GM12874 (cell line): ENCODE measurements around the gene PAX3.

Experiments
- TF ChIP-seq, protein P1 (sequence below): IDR thresholded peaks from 2 replicates; pipeline ENCODE4 v1.5.1; 2011; ENCODE audit warnings: low read depth, mild to moderate bottlenecking, control low read depth, low read length, moderate library complexity; ENCODE audit not compliant: insufficient read depth

Gene PAX3

GRCh38 chr2:222298311-222299150 lies at the start of gene PAX3:
Gene PAX3 (minus strand): TSS chr2:222298998. CDS start chr2:222298615, 383 bp downstream.
- TF ChIP-seq, protein P1, sequence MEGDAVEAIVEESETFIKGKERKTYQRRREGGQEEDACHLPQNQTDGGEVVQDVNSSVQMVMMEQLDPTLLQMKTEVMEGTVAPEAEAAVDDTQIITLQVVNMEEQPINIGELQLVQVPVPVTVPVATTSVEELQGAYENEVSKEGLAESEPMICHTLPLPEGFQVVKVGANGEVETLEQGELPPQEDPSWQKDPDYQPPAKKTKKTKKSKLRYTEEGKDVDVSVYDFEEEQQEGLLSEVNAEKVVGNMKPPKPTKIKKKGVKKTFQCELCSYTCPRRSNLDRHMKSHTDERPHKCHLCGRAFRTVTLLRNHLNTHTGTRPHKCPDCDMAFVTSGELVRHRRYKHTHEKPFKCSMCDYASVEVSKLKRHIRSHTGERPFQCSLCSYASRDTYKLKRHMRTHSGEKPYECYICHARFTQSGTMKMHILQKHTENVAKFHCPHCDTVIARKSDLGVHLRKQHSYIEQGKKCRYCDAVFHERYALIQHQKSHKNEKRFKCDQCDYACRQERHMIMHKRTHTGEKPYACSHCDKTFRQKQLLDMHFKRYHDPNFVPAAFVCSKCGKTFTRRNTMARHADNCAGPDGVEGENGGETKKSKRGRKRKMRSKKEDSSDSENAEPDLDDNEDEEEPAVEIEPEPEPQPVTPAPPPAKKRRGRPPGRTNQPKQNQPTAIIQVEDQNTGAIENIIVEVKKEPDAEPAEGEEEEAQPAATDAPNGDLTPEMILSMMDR = no peak

DNA sequence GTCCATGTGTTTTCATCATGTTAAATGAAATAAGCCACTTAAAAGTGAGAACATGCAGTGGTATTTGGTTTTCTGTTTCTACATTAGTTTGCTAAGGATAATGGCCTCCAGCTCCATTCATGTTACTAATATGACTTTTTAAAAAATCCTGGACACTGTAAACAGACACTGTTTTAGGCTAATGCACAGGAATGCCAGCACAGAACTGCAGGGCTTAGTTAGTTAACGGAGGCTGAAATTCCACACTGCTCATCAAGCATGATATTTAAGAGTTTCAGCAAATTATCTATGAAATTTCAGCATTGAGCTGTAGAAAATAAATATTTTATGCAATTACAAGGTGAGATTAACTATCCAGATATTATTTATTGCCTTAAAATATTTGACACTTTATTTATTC lies 42.5 kb upstream of the PAX3 start:
- TF ChIP-seq, protein P1 = no peak

DNA sequence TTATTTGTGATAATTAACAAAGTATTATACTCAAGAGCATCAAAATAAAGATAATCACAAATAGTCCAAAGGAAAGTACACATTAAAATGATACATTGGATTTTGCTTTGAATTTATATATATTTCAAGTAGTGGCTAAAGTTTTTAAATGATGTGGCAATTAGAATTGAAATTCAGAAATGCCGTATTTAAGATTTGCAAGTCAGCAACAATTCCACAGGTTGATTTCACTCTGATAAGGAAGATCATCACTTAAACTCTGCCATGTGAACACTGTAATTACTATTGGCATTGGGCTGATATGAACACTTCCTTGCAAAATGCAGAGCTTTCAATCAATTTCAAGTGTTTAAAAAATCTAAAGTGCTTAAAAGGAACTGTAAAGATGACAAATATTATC lies 39.6 kb upstream of the PAX3 start:
- TF ChIP-seq, protein P1 = no peak

DNA sequence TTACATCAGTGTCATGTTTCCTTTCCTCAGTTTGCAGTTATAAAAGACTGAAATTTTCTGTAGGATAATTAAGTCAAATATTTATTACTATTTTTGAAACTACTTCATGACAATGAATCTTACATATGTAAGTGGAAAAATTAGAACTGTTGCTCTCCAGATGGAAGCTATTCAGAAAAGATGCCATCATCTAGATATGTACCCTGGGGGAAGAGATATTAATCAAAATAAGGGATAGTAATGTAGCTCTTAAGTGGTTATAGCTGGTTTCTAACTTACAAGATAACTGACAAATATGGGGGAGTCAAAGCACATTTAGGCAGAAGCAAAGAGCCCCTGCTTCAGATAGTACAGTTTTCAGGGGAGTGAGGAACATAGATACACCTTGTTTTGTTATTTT lies 38.1 kb upstream of the PAX3 start:
- TF ChIP-seq, protein P1 = no peak

DNA sequence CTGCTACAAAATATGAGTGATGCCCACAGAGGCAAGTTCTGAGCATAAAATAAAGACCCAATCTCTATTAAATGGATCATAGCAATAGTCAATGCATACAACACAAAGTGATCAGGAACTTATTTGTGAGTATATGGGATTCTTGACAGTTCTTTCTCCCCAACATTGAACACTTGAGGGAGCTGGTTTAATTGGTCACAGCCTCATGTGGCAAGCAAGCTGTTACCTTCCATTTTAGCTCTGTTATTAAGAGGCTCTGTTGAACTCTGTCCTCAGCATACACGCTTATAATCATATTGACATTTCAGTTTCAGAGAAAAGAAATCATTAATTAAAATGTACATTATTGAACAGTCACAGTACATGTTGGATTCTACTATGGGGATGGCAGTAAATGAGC lies 37.6 kb upstream of the PAX3 start:
- TF ChIP-seq, protein P1 = no peak

GRCh38 chr2:222334914-222335313 lies 36.1 kb upstream of the PAX3 start:
- TF ChIP-seq, protein P1 = no peak

DNA sequence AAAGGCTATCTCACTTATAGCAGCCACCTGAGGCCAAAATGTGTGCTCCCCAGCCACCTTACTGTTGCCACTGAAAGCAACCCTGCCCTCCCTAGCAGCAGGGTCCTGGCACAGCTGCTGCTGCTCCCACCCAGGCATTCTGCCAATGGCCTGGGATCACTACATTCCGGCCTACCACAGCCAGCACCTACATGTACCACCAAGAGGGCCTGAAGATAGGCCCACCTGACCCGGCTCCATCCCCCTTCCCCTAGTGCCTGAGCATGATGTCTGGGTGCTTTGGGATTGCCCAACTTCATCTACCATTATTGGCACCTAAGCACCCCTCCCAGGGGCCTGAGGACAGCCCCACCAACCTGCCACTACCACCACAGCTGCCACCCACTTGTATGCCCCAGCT lies 34.6 kb upstream of the PAX3 start:
- TF ChIP-seq, protein P1 = no peak
